ENCODE measurements around the gene USP24.

DNA sequence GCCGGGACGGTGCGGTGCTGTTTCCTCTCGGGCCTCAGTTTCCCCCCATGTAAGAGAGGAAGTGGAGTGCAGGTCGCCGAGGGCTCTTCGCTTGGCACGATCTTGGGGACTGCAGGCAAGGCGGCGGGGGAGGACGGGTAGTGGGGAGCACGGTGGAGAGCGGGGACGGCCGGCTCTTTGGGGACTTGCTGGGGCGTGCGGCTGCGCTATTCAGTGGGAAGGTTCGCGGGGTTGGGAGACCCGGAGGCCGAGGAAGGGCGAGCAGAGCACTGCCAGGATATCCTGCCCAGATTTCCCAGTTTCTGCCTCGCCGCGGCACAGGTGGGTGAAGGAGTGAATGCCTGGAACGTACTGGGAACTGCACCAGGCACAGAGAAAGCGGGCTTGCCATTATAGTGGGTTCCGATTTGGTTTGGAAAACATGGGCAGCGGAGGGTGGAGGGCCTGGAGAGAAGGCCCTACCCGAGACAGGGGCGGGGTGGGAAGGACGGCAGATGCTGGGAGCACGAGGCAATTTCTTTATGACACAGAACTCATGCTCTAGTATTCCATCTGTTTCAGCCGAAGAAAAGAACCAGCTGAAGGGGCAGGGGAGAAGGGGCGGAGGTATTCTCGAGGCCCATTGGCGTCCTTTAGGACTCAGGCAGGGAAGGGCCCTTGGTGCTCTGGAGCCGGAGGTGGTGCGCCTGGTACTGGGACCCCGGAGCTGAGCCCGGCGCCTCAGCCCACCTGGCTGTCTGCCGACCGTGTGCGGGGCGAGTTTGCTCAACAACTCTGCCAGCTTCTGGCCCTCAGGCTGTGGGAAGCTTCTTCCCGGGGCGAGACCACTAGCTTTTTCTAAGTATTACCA is 174.9 kb downstream of the USP24 start:
- TF ChIP-seq CTCF (IDR thresholded peaks at IDR 0.05) (no peak), SMC3 (IDR thresholded peaks at IDR 0.05; ENCODE audit: low read depth, low read length) (no peak), POLR2AphosphoS5 (IDR thresholded peaks at IDR 0.05; ENCODE audit: low read depth, low read length) (no peak), RCOR1 (IDR thresholded peaks at IDR 0.05; ENCODE audit: low read length) (no peak), RXRA (IDR thresholded peaks at IDR 0.05; ENCODE audit: borderline replicate concordance, low read depth) (no peak), GABPA (IDR thresholded peaks at IDR 0.05; ENCODE audit: low read depth) (no peak), SIN3A (IDR thresholded peaks at IDR 0.05; ENCODE audit: borderline replicate concordance, low read depth, low read length) (no peak), JUND (IDR thresholded peaks at IDR 0.05) (no peak)
